Activated naive CD8-positive, alpha-beta T cell treated with anti-CD3 and anti-CD28 coated beads, Interleukin-2, amount 10 ng/mL, durations not matched to agents 7 days and 5 days (primary cell): ENCODE results near the gene PTPRJ. TPM values are rescaled to one million over a fixed set of nuclear protein-coding genes. Genes with fewer than 3 reads are reported as not detected.

Experiments
- ATAC-seq: fragments of 150-1000 bp; cut with Tn5 transposase; one replicate; pipeline ENCODE4 v1.10.0; 2021; ENCODE audit warnings: low read depth, moderate library complexity
- POLR2A ChIA-PET: fragments of 350-600 bp; sonication (Branson Sonifier 250); formaldehyde crosslinking; loops from one replicate; lab custom pipeline; 2021; ENCODE audit warnings: antibody characterized with exemption; lab: Charles Lee
- DNase-seq: peaks from one replicate; pipeline ENCODE4 v3.0.0; 2021
- H3K27ac Mint-ChIP-seq: one replicate; pipeline ENCODE4 v1.8.0; 2022; ENCODE audit warnings: mild to moderate bottlenecking, mixed read lengths
- H3K27me3 Mint-ChIP-seq: one replicate; pipeline ENCODE4 v1.8.0; 2022; ENCODE audit warnings: mild to moderate bottlenecking, moderate library complexity, mixed read lengths
- H3K36me3 Mint-ChIP-seq: one replicate; pipeline ENCODE4 v1.8.0; 2021; ENCODE audit warnings: mild to moderate bottlenecking, mixed read lengths
- H3K4me1 Mint-ChIP-seq: one replicate; pipeline ENCODE4 v1.8.0; 2021; ENCODE audit warnings: mixed read lengths
- H3K4me3 Mint-ChIP-seq: one replicate; pipeline ENCODE4 v1.8.0; 2022; ENCODE audit warnings: mild to moderate bottlenecking, moderate library complexity, mixed read lengths
- H3K9me3 Mint-ChIP-seq: one replicate; pipeline ENCODE4 v1.8.0; 2021; ENCODE audit warnings: mixed read lengths
- total RNA-seq, 2 experiments: library from RNA; stranded (reverse); gene quantifications; one replicate each; pipeline ENCODE4 v1.2.3, GENCODE V29; 2021

PTPRJ gene
- total RNA-seq, 2 experiments from 2014 or later, result 51.5 to 53.5 TPM

DNA sequence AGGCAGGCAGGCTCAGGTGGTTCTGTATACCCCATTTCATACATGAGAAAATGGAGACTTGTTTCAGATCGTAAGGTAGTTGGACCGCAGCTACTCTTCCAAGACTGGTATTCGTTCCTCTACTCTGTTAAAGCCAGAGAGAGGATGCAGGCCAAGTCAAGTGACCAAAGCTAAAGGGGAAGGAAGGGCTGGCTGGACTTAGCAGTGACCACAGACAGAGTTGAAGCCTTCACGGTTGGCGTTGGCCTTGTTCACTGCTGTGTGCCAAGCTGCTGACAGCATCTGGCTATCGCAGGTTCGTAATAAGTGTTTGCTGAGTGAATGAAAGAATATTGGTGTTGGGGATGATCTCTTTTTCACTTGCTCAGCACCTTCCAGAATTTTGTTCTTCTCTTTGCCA is 64.2 kb downstream of the PTPRJ start:
- POLR2A ChIA-PET, result interaction anchor here (1.4 to 2.7 kb wide), 2 partner anchors 11 to 43 kb away, joined by 5 to 16 read pairs; no protein-coding TSS in a partner anchor
- no peak for ATAC-seq

DNA sequence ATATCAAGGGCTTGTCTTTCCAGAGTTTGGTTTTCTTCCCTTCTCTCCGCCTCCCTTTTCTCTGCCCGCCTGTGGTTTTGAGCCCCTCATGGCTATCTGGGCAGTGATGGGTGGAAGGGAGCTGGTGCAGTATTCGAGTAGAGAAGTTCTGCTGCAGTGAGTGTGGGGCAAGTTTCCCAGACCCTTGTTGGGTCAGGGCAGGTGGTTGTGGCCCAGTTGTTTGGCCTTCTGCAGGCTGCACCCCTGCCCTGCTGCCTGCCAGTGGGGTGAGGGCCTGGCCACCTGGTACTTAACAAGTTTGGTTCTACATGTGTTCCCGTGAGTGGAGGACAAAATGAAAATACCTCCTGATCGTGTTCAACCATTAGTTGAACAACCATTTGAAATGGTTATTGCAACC is 65.2 kb downstream of the PTPRJ start:
- Mint-ChIP-seq H3K9me3 (no peaks in the 10 kb centered on the region), H3K4me1 (peaks cover 51% of the 10 kb centered on the region), H3K27ac (no peak overlapping the region), H3K4me3 (no peak overlapping the region), H3K36me3 (peaks cover 16% of the 10 kb centered on the region), H3K27me3 (no peaks in the 10 kb centered on the region)
- POLR2A ChIA-PET, result interaction anchor here (1.1 to 1.5 kb wide), 2 partner anchors 10 to 42 kb away, joined by 3 to 7 read pairs; no protein-coding TSS in a partner anchor
- no peak for DNase-seq
- no peak for ATAC-seq

More for the DNA sequence above, 64.2 kb downstream of the PTPRJ start:
- no peak overlapping the region for H3K4me3 Mint-ChIP-seq
- H3K27me3 Mint-ChIP-seq, result no peaks in the 10 kb centered on the region
- no peak for DNase-seq
- H3K27ac Mint-ChIP-seq, result no peak overlapping the region
- H3K4me1 Mint-ChIP-seq, result peaks cover 49% of the 10 kb centered on the region
- peaks cover 17% of the 10 kb centered on the region for H3K36me3 Mint-ChIP-seq
- no peaks in the 10 kb centered on the region for H3K9me3 Mint-ChIP-seq

DNA sequence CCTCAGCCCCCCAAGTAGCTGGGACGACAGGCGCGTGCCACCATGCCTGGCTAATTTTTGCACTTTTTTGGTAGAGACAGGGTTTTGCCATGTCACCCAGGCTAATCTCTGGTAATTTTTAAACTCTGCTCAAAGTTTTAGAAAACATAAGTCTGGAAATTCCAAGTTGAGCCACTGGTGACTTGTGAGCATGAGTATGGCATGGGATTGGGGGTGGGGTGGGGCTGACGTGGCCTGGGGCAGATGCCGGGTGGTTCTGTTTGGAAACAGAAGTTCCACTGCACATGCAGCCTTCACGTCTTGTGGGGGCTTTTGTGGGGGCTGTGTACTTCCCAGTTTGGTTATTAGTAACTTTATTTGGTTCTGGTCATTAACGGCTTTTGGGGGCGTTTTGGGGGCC is 67.3 kb downstream of the PTPRJ start:
- DNase-seq (no peak), ATAC-seq (no peak)
- POLR2A ChIA-PET, result no interaction called here
- Mint-ChIP-seq H3K36me3 (peaks cover 17% of the 10 kb centered on the region), H3K4me1 (peaks cover 58% of the 10 kb centered on the region), H3K27me3 (no peaks in the 10 kb centered on the region), H3K9me3 (no peaks in the 10 kb centered on the region), H3K4me3 (no peak overlapping the region), H3K27ac (no peak overlapping the region)

DNA sequence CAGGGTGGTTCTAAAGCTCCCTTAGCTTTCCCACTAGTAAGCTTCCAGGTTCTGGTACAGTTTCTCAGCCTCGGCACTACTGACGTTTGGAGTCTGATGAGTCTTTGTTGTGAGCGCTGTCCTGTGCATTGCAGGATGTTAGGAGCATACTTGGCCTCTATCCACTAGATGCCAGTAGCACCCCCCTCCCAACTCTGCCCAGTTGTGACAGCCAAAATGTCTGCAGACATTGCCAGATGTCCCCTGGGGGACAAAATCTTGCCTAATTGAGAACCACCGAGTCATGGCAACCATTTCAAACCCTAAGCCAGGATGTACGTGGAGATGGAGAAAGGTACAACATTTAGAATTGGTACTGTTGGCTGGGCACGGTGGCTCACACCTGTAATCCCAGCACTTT is 68.7 kb downstream of the PTPRJ start:
- POLR2A ChIA-PET, result no interaction called here
- ATAC-seq, result no peak
- no peak overlapping the region for H3K4me3 Mint-ChIP-seq
- no peak overlapping the region for H3K27ac Mint-ChIP-seq
- H3K9me3 Mint-ChIP-seq, result no peaks in the 10 kb centered on the region
- no peaks in the 10 kb centered on the region for H3K27me3 Mint-ChIP-seq
- H3K4me1 Mint-ChIP-seq, result peaks cover 51% of the 10 kb centered on the region
- H3K36me3 Mint-ChIP-seq, result peaks cover 20% of the 10 kb centered on the region
- DNase-seq, result no peak

DNA sequence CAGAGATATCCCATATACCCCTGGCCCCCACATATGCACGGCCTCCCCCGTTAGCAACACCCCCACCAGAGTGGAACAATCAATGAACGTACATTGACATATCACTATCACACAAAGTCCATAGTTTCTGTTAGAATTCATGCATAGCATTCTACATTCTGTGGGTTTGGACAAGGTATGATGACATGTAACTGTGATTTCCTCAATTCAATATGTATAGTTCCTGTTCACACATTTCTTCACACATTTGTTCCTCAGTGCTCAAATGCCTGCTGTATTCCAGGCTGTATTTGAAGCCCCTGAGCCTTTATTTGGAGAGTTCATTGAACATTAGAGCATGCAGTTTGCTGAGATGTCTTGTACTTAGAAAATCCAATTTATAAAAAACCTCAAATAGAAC is 69.9 kb downstream of the PTPRJ start:
- Mint-ChIP-seq H3K9me3 (no peaks in the 10 kb centered on the region), H3K4me3 (no peak overlapping the region), H3K27me3 (no peaks in the 10 kb centered on the region), H3K27ac (no peak overlapping the region), H3K4me1 (peaks cover 56% of the 10 kb centered on the region), H3K36me3 (peaks cover 20% of the 10 kb centered on the region)
- POLR2A ChIA-PET, result interaction anchor here (1.5 kb wide), 1 partner anchor 38 kb away, joined by 5 read pairs; no protein-coding TSS in a partner anchor
- DNase-seq, result no peak
- ATAC-seq, result no peak

DNA sequence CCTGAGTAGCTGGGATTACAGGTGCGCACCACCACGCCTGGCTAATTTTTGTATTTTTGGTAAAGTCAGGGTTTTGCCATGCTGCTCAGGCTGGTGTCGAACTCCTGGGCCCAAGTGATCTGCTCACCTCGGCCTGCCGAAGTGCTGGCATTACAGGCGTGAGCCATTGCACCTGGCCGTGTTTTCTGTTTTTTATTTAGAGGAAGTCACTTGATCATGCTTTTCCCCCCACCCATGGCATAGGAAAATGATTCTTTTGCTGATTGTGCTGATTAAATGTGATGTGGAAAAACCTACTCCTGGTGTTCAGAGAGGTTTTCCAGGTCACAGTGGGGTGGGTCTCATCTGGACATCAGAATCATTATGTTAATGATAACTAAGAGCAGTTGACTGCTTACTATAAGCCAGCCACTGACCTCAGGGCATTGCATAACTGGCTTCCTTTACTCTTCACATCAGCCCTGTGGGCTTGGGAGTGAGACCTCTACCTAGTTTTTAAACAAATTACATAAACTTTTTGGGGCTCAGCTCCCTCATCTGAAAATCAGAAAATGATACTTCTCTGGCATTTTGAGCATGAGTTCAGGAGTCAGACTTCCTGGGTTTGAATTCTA is 71.0 kb downstream of the PTPRJ start:
- ATAC-seq (no peak), DNase-seq (no peak)
- no peak overlapping the region for H3K4me3 Mint-ChIP-seq
- POLR2A ChIA-PET, result interaction anchor here (0.5 to 1.5 kb wide), 6 partner anchors 8 to 55 kb away, joined by 3 to 5 read pairs (median 4); no protein-coding TSS in a partner anchor
- H3K9me3 Mint-ChIP-seq, result no peaks in the 10 kb centered on the region
- peaks cover 57% of the 10 kb centered on the region for H3K4me1 Mint-ChIP-seq
- H3K27ac Mint-ChIP-seq, result no peak overlapping the region
- H3K27me3 Mint-ChIP-seq, result no peaks in the 10 kb centered on the region
- H3K36me3 Mint-ChIP-seq, result peaks cover 12% of the 10 kb centered on the region

DNA sequence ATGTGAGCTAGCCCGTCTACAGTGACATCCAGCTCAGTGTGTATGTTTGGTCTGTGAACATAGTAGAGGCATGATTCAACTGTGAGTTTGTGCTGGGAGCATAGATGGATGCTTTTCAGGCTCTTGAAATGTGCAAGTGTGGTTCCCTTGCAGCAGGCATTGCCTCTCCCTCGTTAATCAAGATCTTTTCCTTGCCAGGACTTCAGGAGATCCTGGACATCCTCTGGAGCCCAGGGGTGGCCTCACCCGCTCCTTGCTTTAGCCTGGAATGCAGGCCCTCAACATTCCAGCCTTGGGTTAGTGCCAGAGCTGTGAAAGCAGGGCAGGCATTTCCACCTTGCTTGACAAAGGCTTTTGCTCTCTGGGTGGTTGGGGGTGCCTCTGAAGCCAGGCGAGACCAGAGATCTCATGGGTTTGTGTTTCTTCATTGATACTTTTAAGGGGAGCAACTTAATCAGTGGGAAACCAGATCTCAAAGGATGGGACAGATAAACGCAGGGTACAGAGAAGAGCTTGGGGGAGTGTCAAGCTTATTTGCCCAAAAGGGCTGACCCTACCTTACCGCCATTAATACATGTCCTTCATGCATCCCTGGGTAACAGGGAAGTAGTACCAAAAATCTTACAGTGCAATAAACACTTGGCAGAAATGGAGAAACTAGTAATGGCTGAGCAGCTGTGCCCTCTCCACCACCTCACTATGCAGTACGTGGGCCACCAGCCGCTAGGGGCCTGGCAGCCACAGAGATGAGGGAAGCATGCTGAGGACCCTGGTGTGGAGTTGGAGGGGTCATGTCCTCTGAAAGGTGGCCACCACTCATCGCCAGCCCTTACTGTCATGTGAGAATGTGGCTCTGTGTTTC is 72.1 kb downstream of the PTPRJ start:
- Mint-ChIP-seq H3K27me3 (no peaks in the 10 kb centered on the region), H3K36me3 (peaks cover 10% of the 10 kb centered on the region), H3K4me1 (peaks cover 64% of the 10 kb centered on the region), H3K27ac (peak overlapping the region; percentile 55), H3K9me3 (no peaks in the 10 kb centered on the region), H3K4me3 (no peak overlapping the region)
- POLR2A ChIA-PET, result interaction anchor here (0.9 to 1.4 kb wide), 2 partner anchors 9 to 51 kb away, joined by 3 to 4 read pairs; no protein-coding TSS in a partner anchor
- DNase-seq (no peak), ATAC-seq (no peak)

DNA sequence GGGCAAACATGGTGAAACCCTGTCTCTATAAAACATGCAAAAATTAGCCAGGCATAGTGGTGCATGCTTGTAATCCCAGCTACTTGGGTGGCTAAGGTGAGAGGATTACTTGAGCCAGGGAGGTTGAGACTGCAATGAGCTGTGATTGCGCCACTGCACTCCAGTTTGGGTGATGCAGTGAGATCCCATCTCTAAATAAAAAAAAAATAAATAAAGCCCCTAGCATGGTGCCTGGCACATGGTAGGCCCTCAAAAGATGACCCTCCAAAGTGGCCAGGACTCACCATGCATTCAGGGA is 74.6 kb downstream of the PTPRJ start:
- Mint-ChIP-seq H3K4me1 (peaks cover 79% of the 10 kb centered on the region), H3K27ac (peak overlapping the region; percentile 85), H3K4me3 (peak overlapping the region; percentile 68), H3K36me3 (peaks cover 16% of the 10 kb centered on the region), H3K27me3 (no peaks in the 10 kb centered on the region), H3K9me3 (no peaks in the 10 kb centered on the region)
- POLR2A ChIA-PET, result interaction anchor here (0.6 to 4.8 kb wide), 8 partner anchors 9 to 61 kb away, joined by 3 to 58 read pairs (median 16); no protein-coding TSS in a partner anchor
- peak; percentile 34 for DNase-seq
- no peak for ATAC-seq

DNA sequence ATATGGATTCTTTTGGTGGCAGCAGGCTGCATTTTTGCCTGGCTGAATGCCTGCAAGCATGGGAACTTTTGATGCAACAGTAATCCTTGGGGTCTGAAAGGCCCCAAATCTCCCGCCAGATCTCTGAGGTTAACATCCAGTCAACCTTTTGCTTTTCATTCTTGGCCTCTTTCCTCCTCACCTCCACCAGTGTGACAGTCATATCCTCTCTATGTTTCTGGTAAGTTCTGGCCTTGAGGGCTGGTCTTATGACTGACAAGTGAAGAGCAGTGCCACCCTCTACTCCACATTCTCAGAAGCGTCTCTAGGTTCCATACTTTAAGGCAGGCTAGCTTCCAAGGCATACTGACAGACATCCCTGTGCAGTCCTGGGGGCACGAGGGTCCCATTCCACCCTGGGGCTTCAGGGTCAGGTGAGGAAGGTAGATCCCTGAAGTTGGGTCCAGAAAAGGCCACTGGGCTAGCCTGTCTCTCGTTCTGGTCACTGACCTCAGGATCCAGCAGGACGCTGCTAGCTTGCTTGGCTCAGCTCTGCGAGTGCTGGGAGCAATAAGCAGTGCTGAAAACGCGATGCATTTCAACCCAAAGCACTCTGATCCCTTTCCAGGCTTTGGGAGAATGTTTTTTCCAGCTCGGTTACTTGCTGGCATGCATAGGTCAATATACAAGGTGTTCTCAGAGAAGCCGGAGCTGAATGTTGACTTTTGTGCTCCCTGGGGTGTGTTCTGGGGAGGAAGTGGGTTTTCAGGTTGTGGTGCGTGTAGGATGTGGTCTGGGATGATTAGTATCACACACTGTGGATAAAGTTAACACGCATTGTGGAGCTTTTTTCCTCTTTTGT is 75.2 kb downstream of the PTPRJ start:
- Mint-ChIP-seq H3K27me3 (no peaks in the 10 kb centered on the region), H3K4me3 (peak overlapping the region; percentile 56), H3K27ac (peak overlapping the region; percentile 85), H3K9me3 (no peaks in the 10 kb centered on the region), H3K36me3 (peaks cover 20% of the 10 kb centered on the region), H3K4me1 (peaks cover 77% of the 10 kb centered on the region)
- DNase-seq (peak; percentile 81), ATAC-seq (peak; percentile 92)
- POLR2A ChIA-PET, result interaction anchor here (0.6 to 4.8 kb wide), 20 partner anchors 9 to 208 kb away, joined by 3 to 58 read pairs (median 6); partner anchors contain the start of gene NUP160

DNA sequence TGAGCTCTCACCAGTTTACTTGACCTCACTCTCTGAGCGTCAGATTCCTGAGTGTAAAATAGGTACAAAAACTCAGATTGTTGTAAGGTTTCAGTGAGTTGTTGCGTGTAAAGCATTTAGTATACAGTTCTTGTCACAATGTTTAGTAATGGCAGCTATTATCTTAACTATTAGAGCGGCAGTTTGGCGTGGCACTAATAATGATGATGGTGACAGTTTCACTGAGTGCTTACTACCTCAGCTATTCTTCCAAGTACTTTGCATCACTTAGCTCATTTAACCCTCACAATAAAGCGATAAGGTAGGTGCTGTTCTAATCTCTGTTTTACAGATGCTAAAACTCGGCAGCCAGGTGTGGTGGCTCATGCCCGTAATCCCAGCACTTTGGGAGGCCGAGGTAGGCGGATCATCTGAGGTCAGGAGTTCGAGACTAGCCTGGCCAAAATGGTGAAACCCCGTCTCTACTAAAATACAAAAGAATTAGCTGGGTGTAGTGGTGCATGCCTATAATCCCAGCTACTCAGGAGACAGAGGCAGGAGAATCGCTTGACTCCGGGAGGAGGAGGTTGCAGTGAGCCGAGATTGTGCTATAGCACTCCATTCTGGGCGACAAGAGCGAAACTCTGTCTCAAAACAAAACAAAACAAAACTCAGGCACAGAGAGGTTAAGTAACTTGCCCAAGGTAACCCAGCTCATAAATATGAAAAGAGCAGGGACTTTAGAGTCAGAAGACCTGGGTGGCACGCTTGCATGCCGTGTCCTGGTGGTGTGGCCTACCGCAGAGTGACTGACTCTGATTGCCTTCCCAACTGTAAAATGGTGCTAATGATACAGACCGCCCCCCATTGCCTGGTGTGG is 76.2 kb downstream of the PTPRJ start:
- ATAC-seq, result no peak
- Mint-ChIP-seq H3K9me3 (no peaks in the 10 kb centered on the region), H3K27ac (peak overlapping the region; percentile 85), H3K27me3 (no peaks in the 10 kb centered on the region), H3K36me3 (peaks cover 27% of the 10 kb centered on the region), H3K4me3 (peak overlapping the region; percentile 56), H3K4me1 (peaks cover 78% of the 10 kb centered on the region)
- POLR2A ChIA-PET, result interaction anchor here (0.8 to 4.8 kb wide), 21 partner anchors 10 to 209 kb away, joined by 3 to 58 read pairs (median 5); partner anchors contain the start of gene NUP160
- no peak for DNase-seq

DNA sequence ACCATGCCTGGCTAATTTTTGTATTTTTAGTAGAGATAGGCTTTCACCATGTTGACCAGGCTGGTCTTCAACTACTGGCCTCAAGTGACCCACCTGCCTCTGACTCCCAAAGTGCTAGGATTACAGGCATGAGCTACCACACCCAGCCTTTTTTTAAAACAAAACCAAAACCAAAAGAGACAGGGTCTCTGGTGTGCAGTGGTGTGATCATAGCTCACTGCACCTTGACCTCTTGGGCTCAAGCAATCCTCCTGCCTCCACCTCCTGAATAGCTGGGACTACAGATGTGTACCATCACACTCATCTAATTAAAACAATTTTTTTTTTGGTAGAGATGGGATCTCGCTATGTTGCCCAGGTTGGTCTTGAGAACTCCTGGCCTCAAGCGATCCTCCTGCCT is 77.7 kb downstream of the PTPRJ start:
- Mint-ChIP-seq H3K27me3 (no peaks in the 10 kb centered on the region), H3K9me3 (no peaks in the 10 kb centered on the region), H3K27ac (peak overlapping the region; percentile 85), H3K36me3 (peaks cover 20% of the 10 kb centered on the region), H3K4me3 (peak overlapping the region; percentile 56), H3K4me1 (peaks cover 69% of the 10 kb centered on the region)
- ATAC-seq, result no peak
- POLR2A ChIA-PET, result interaction anchor here (1.1 to 4.8 kb wide), 4 partner anchors 49 to 57 kb away, joined by 3 to 58 read pairs (median 18); no protein-coding TSS in a partner anchor
- DNase-seq, result no peak

DNA sequence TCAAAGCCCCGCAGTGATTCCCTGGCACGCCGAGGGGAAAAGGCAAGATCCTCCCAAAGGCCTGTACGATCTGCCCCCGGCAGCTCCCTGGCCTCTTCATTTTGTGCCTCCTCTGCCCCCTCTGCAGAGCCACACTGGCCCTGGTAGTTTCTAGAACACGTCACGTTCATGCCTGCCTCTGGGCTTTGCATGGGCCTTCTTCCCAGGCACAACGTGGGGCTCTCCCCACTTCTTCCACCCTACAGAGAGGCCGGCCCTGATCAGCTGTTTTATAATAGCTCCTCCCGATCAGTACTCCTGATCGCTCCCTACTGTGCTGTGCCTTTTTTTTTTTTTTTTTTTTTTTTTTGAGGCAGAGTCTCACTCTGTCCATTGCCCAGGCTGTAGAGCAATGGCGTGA is 78.4 kb downstream of the PTPRJ start:
- no peaks in the 10 kb centered on the region for H3K9me3 Mint-ChIP-seq
- DNase-seq (no peak), ATAC-seq (no peak)
- H3K4me1 Mint-ChIP-seq, result peaks cover 73% of the 10 kb centered on the region
- POLR2A ChIA-PET, result interaction anchor here (1.2 to 4.5 kb wide), 2 partner anchors 48 to 57 kb away, joined by 3 to 58 read pairs; no protein-coding TSS in a partner anchor
- H3K36me3 Mint-ChIP-seq, result peaks cover 22% of the 10 kb centered on the region
- peak overlapping the region; percentile 85 for H3K27ac Mint-ChIP-seq
- H3K27me3 Mint-ChIP-seq, result no peaks in the 10 kb centered on the region
- peak overlapping the region; percentile 31 for H3K4me3 Mint-ChIP-seq
